ENCODE measurements around the gene DGKG.
A peak's percentile ranks its signal among the peaks of the same experiment; 100 is the strongest.

DGKG gene

GRCh38 chr3:186115239-186115996 lies 246.6 kb downstream of the DGKG start:
- Histone ChIP-seq H3K36me3 (no peaks in the 10 kb centered on the region), H3K9me3 (ENCODE audit: severe bottlenecking) (no peaks in the 10 kb centered on the region), H3K27me3 (ENCODE audit: insufficient read depth, low read depth, severe bottlenecking) (peaks cover 7% of the 10 kb centered on the region), H3K27ac (no peak overlapping the region), H3K4me3 (ENCODE audit: low read depth, low read length) (no peak overlapping the region)
- TF ChIP-seq, protein P1, sequence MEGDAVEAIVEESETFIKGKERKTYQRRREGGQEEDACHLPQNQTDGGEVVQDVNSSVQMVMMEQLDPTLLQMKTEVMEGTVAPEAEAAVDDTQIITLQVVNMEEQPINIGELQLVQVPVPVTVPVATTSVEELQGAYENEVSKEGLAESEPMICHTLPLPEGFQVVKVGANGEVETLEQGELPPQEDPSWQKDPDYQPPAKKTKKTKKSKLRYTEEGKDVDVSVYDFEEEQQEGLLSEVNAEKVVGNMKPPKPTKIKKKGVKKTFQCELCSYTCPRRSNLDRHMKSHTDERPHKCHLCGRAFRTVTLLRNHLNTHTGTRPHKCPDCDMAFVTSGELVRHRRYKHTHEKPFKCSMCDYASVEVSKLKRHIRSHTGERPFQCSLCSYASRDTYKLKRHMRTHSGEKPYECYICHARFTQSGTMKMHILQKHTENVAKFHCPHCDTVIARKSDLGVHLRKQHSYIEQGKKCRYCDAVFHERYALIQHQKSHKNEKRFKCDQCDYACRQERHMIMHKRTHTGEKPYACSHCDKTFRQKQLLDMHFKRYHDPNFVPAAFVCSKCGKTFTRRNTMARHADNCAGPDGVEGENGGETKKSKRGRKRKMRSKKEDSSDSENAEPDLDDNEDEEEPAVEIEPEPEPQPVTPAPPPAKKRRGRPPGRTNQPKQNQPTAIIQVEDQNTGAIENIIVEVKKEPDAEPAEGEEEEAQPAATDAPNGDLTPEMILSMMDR (IDR thresholded peaks at IDR 0.05; ENCODE audit: low read depth, low read length) = no peak
- DNase-seq = no peak

- Histone ChIP-seq H3K36me3 (no peaks in the 10 kb centered on the region), H3K4me3 (ENCODE audit: low read depth, low read length) (no peak overlapping the region), H3K27me3 (ENCODE audit: insufficient read depth, low read depth, severe bottlenecking) (peaks cover 21% of the 10 kb centered on the region), H3K27ac (no peak overlapping the region), H3K9me3 (ENCODE audit: severe bottlenecking) (no peaks in the 10 kb centered on the region)
- DNase-seq = no peak
- TF ChIP-seq, protein P1 (IDR thresholded peaks at IDR 0.05; ENCODE audit: low read depth, low read length) = no peak
These were observed 250.8 kb downstream of the DGKG start for GRCh38 chr3:186110975-186111974.

DNA sequence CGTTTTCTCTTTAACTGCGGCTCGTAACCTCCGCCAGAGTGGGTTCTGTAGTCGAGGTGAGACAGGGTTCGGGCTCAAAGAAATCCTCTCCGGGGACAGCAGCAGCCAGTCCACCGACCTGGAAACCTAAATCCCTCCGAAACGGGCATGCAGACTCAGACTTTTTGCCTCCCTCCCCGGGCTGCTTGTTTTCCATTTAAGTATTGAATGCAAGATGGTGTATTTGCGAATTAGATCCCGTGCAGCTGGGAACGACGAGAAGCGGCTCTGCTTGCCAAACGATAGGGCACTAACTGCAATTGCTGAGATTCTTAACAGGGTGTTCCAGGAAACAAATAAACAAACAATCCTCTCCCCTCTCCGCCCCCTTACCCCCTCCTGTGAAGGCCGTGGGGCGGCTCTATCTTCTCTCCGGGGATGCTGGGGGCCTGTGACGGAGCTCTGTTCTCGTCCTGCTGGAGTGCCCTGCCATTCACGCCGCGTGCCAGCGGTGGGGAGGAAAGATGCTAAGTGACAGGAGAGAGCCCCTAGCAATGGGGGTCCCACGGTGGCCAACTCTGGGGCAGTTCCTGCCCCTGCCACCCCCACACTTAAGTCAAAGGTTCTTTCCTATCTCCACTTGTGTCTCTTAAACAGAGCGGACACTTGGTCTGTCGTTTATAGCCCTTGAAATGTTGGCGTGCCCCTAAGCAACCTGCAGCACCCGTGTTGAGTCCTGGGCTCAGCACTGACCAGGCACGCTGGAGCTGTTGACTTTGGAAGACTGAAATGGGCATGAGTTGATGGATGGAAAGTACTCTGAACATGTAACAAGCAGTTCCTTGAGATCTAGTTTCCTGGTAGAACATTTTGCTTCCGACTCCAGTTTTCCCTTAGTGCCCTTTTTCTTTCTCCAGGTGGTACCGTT lies 251.9 kb downstream of the DGKG start:
- peak overlapping the region; percentile 81 for H3K4me3 ChIP-seq (ENCODE audit: low read depth, low read length)
- DNase-seq = peak; percentile 30
- H3K36me3 ChIP-seq = no peaks in the 10 kb centered on the region
- no peaks in the 10 kb centered on the region for H3K9me3 ChIP-seq (ENCODE audit: severe bottlenecking)
- TF ChIP-seq, protein P1 (IDR thresholded peaks at IDR 0.05; ENCODE audit: low read depth, low read length) = no peak
- H3K27me3 ChIP-seq (ENCODE audit: insufficient read depth, low read depth, severe bottlenecking) = peaks cover 23% of the 10 kb centered on the region
- no peak overlapping the region for H3K27ac ChIP-seq

- Histone ChIP-seq H3K4me3 (ENCODE audit: low read depth, low read length) (peak within 1 kb of the TSS; percentile 81), H3K9me3 (ENCODE audit: severe bottlenecking) (no peaks in the 10 kb centered on the region), H3K27ac (no peak within 1 kb of the TSS), H3K27me3 (ENCODE audit: insufficient read depth, low read depth, severe bottlenecking) (peaks cover 23% of the 10 kb centered on the region), H3K36me3 (no peaks in the 10 kb centered on the region)
- DNase-seq = peak; percentile 99
- TF ChIP-seq, protein P1 (IDR thresholded peaks at IDR 0.05; ENCODE audit: low read depth, low read length) = no peak
These were observed 252.8 kb downstream of the DGKG start, which contains the start of gene ETV5 for GRCh38 chr3:186108941-186109865. TSS of gene ETV5 (minus strand) at chr3:186109089. CDS start at chr3:186105868, 3,221 bp downstream.
